ENCODE measurements around the gene TEX14.

DNA sequence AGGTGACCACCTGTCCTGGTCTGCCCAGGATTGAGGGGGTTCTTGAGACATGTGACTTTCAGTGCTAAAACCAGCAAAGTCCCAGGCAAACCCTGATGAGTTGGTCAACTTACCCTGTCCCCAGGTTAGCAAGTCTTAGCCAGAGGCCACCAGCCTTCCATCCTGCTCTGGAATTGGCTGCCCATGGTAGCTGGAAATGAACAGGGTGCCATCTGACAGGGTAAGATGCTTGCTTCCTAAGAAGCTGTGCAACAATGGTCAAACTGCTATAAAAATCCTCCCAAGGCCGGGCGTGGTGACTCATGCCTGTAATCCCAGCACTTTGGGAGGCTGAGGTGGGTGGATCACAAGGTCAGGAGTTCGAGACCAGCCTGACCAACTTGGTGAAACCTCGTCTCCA is 154.6 kb downstream of the TEX14 start:
- TF ChIP-seq, protein P1, sequence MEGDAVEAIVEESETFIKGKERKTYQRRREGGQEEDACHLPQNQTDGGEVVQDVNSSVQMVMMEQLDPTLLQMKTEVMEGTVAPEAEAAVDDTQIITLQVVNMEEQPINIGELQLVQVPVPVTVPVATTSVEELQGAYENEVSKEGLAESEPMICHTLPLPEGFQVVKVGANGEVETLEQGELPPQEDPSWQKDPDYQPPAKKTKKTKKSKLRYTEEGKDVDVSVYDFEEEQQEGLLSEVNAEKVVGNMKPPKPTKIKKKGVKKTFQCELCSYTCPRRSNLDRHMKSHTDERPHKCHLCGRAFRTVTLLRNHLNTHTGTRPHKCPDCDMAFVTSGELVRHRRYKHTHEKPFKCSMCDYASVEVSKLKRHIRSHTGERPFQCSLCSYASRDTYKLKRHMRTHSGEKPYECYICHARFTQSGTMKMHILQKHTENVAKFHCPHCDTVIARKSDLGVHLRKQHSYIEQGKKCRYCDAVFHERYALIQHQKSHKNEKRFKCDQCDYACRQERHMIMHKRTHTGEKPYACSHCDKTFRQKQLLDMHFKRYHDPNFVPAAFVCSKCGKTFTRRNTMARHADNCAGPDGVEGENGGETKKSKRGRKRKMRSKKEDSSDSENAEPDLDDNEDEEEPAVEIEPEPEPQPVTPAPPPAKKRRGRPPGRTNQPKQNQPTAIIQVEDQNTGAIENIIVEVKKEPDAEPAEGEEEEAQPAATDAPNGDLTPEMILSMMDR (IDR thresholded peaks at IDR 0.05) = no peak
- TF ChIP-seq POLR2A (IDR thresholded peaks at IDR 0.05) = no peak
